ENCODE data around the gene AGRP.

DNA sequence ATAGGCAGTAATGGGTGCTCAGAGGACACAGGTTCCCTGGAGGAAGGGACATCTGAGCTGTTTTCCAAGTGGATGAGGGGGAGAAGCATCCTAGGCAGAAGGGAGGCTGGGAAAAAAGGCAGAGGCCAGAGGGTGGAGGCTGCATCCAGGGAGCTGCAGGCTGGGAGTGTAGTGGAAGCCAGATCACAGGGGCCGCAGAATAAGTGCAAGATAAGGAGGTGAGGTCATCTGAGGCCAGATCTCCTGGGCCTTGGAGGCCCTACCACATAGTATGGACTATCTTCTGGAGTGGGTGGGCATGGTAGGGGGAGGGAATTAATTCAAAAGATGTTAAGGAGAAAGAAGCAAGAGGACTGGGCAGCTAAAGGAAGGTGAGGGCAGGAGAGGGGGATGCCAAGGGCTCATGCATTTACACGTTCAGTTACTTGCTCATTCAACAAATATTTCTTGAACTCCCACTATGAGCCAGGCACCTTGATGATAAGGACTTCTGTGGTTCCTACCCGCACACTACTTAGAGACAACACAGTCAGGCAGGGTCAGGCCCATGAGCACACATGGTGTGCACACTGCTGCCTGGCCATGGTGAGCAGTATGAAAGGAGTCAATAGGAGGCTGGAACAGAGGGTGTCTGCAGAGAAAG is 42.9 kb upstream of the AGRP start:
- TF ChIP-seq, protein P1, sequence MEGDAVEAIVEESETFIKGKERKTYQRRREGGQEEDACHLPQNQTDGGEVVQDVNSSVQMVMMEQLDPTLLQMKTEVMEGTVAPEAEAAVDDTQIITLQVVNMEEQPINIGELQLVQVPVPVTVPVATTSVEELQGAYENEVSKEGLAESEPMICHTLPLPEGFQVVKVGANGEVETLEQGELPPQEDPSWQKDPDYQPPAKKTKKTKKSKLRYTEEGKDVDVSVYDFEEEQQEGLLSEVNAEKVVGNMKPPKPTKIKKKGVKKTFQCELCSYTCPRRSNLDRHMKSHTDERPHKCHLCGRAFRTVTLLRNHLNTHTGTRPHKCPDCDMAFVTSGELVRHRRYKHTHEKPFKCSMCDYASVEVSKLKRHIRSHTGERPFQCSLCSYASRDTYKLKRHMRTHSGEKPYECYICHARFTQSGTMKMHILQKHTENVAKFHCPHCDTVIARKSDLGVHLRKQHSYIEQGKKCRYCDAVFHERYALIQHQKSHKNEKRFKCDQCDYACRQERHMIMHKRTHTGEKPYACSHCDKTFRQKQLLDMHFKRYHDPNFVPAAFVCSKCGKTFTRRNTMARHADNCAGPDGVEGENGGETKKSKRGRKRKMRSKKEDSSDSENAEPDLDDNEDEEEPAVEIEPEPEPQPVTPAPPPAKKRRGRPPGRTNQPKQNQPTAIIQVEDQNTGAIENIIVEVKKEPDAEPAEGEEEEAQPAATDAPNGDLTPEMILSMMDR (IDR thresholded peaks at IDR 0.05; ENCODE audit: insufficient read depth, low read depth, low read length) = no peak
- TF ChIP-seq EZH2 (IDR thresholded peaks at IDR 0.05; ENCODE audit: insufficient read depth, low read length) = no peak
